ENCODE data around the gene UIMC1. TPM values are rescaled to one million over a fixed set of nuclear protein-coding genes. Genes with fewer than 3 reads are reported as not detected.
"Not testable (repeated sequence)": the region's sequence is repeated elsewhere in the genome, so short reads cannot be mapped to it uniquely, and the experiment has no call there.

Gene UIMC1
- total RNA-seq, 4 donors from 2014 or later: 22.3 to 38.6 (median 27.7) TPM

DNA sequence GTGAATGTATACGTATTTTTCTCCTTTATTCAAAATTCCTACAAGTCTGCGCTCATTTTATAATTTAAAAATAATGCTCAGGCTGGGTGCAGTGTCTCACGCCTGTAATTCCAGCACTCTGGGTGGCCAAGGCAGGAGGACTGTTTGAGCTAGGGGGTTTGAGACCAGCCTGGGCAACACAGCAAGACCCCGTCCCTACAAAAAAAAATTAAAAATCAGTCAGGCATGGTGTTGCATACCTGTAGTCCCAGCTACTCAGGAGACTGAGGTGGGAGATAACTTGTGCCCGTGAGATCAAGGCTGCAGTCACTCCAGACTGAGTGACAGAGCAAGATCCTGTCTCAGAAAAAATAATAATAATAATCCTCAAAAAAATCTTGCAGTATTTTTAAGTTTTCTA, 7.8 kb downstream of the UIMC1 start:
- DNase-seq (ENCODE audit: low spot score) (no peak), ATAC-seq (ENCODE audit: low FRiP score) (no peak)
- TF ChIP-seq, protein P1, sequence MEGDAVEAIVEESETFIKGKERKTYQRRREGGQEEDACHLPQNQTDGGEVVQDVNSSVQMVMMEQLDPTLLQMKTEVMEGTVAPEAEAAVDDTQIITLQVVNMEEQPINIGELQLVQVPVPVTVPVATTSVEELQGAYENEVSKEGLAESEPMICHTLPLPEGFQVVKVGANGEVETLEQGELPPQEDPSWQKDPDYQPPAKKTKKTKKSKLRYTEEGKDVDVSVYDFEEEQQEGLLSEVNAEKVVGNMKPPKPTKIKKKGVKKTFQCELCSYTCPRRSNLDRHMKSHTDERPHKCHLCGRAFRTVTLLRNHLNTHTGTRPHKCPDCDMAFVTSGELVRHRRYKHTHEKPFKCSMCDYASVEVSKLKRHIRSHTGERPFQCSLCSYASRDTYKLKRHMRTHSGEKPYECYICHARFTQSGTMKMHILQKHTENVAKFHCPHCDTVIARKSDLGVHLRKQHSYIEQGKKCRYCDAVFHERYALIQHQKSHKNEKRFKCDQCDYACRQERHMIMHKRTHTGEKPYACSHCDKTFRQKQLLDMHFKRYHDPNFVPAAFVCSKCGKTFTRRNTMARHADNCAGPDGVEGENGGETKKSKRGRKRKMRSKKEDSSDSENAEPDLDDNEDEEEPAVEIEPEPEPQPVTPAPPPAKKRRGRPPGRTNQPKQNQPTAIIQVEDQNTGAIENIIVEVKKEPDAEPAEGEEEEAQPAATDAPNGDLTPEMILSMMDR (IDR thresholded peaks at IDR 0.05): no peak

DNA sequence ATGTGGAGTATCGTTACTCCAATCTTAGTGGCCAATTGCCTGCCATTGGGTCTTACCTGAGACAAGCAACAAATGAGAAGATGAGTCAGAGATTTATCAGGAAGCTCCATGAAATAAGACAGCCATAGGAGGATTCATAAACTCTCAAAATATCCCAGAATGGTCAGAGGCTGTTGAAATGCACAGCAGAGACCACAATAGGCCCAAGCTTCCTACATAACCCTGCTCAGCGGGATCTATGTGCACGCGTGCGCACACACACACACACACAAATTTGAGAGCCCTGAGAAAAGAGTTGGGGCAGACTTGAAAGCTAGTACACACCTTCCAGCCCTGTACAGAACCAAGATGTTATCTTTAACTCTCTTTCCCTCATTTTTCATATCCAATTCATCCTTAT, 9.8 kb downstream of the UIMC1 start:
- no peak for DNase-seq (ENCODE audit: low spot score)
- TF ChIP-seq, protein P1 (IDR thresholded peaks at IDR 0.05): no peak
- ATAC-seq (ENCODE audit: low FRiP score): no peak

DNA sequence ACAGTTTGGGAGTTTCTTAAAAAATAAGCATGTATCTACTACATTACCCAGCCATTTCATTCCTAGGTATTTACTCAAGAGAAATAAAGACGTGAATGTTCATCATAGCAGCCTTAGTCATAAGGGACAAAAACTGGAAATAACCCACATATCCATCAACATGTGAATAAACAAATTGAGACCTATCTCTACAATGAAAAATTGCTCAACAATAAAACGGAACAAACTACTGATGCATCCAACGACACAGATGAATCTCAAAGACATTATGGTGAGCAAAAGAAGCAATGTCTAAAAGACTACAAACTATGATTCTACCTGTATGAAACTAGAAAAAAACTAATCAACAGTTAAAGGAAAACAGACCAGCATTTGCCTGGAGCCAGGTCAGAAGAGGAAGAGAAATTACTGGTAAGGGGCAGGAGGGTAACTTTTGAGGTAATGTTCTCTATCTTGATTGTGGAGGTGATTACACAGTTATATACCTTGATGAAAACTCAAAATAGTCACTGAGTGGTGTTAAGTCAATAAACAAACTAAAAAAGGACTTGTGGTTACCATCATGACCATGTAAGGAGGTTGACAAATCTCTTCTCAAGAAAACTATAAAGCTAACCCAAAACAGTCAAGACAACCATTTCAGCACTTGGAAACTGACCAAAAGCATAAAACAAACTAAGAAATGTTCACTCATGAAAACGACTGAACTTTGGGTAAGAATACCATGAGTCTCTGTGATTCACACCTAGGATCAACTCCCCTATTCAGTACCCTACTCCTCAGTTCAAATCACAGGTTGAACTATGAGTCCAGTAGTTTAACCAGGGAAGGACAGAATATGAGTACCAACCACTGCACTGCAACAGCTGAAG, 10.4 kb downstream of the UIMC1 start:
- TF ChIP-seq, protein P1 (IDR thresholded peaks at IDR 0.05): no peak
- ATAC-seq (ENCODE audit: low FRiP score) (peak; percentile 39), DNase-seq (ENCODE audit: low spot score) (no peak)

DNA sequence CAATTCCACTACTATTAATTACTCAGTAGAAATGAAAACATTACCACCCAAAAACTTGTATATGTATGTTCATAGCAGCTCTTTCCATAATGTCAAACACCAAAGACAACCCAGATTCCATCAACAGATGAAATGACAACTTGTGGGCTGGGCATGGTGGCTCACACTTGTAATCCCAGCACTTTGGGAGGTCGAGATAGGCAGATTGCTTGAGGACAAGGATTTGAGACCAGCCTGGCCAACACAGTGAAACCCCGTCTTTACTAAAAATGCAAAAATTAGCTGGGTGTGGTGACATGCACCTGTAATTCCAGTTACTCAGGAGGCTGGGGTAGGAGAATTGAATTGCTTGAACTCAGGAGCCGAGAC, 11.5 kb downstream of the UIMC1 start:
- DNase-seq (ENCODE audit: low spot score) (no peak), ATAC-seq (ENCODE audit: low FRiP score) (no peak)
- TF ChIP-seq, protein P1 (IDR thresholded peaks at IDR 0.05): no peak

DNA sequence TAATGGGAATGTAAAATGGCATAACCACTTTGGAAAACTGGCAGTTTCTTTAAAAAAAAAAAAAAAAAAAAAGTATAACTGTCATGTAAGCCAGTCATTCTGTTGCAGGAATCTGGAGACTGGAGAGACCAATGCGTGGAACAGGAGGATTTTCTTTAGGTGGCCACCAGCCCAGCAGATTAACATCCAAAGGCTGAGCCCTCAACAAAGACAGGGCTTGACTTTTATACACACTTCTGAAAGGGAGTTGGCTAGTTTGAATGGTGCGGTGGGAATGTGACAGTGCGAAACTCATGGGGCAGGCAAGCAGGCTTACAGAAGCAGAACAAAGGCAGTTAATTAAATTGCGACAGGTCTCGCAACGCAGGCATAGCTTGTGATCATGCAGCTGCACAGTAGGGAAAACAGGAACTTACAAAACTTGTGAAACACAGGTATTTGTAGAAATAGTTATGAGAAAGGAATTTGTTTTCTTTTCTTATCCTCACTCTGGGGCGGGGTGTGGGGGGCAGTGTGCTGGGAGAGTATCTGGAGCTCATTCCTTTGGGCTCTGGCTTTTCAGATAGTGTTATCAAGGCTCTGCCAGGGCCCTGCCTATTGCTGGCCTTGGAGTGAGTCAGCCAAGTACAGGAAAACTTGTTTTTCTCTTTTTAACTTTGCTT, 12.0 kb downstream of the UIMC1 start:
- DNase-seq (ENCODE audit: low spot score): no peak
- peak; percentile 69 for ATAC-seq (ENCODE audit: low FRiP score)
- TF ChIP-seq, protein P1 (IDR thresholded peaks at IDR 0.05): no peak

DNA sequence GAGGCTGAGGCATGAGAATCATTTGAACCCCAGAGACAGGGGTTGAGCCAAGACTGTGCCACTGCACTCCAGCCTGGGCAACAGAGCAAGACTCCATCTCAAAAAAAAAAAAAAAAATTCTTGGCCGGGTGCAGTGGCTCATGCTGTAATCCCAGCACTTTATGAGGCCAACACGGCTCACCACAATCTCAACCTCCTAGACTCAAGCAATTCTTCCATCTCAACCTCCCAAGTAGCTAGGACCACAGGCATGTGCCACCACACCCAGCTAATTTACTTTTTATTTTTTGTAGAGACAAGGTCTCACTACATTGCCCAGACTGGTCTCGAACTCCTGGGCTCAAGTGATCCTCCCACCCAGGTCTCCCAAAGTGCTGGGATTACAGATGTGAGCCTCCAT, 13.5 kb downstream of the UIMC1 start:
- not testable (repeated sequence) for ATAC-seq (ENCODE audit: low FRiP score); DNase-seq (ENCODE audit: low spot score)

DNA sequence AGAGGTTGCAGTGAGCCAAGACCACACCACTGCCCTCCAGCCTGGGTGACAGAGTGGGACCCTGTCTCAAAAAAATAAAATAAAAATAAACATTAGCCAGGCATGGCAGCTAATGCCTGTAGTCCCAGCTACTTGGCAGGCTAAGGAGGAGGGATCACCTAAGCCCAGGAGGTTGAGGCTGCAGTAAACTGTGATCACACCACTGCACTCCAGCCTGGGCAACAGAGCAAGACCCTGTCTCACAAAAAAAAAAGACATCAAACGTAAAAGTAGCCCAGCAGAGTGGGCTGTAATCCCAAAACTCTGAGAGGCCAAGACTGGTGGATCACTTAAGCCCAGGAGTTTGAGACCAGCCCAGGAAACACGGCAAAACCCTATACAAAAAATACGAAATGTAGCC, 19.0 kb downstream of the UIMC1 start:
- DNase-seq (ENCODE audit: low spot score): no peak
- TF ChIP-seq, protein P1 (IDR thresholded peaks at IDR 0.05): no peak
- no peak for ATAC-seq (ENCODE audit: low FRiP score)
